ENCODE measurements around the gene HUWE1. TPM values are rescaled to one million over a fixed set of nuclear protein-coding genes. Genes with fewer than 3 reads are reported as not detected.

HUWE1 gene
- total and polyA plus RNA-seq, 2 of the 13 experiments (the other 11 are each of a cell fraction or from before 2014, with no cell fraction given), result 63.2 to 68.1 TPM

- TF ChIP-seq CREB3 (CRISPR knock-in tag; IDR thresholded peaks at IDR 0.05) (no peak), ZNF616 (CRISPR knock-in tag; IDR thresholded peaks at IDR 0.05; ENCODE audit: low read depth) (no peak), ZNF7 (CRISPR knock-in tag; IDR thresholded peaks at IDR 0.05) (no peak), PHF8 (CRISPR knock-in tag; IDR thresholded peaks at IDR 0.05) (no peak), SMAD9 (CRISPR knock-in tag; IDR thresholded peaks at IDR 0.05) (no peak), JDP2 (CRISPR knock-in tag; IDR thresholded peaks at IDR 0.05; ENCODE audit: borderline replicate concordance) (no peak), ZFP1 (CRISPR knock-in tag; IDR thresholded peaks at IDR 0.05) (no peak), PHB2 (IDR thresholded peaks at IDR 0.05; ENCODE audit: partially characterized antibody) (no peak)
Observed at GRCh38 chrX:53631156-53631555, 55.4 kb downstream of the HUWE1 start (continued).

GRCh38 chrX:53630261-53630660, 56.3 kb downstream of the HUWE1 start:
- WGBS (ENCODE audit: low lambda C conversion rate), result 79% methylated on average over 4 of the region's 4 CpGs
- no peak for ATAC-seq
- Histone ChIP-seq H4K20me1 (ENCODE audit: insufficient read depth, low read length) (no peaks in the 10 kb centered on the region; the same call in 1 of the 2 replicates), H3K4me1 (ENCODE audit: insufficient read depth, low read length) (no peaks in the 10 kb centered on the region), H3K36me3 (replicated peaks in 1 of 2; ENCODE audit: control insufficient read depth in 1 of 2, insufficient read depth in 2 of 2, low read length in 2 of 2) (peaks cover 6 to 66% of the 10 kb centered on the region in 2 experiments), H3K9me3 (ENCODE audit: low read length) (no peaks in the 10 kb centered on the region), H3K4me3 (replicated peaks in 1 of 3; ENCODE audit: insufficient read depth in 1 of 3, low read depth in 2 of 3, low read length in 3 of 3) (no peak overlapping the region), H3K9ac (ENCODE audit: insufficient read depth, low read depth, low read length) (no peak overlapping the region), H3K27me3 (ENCODE audit: control insufficient read depth in 1 of 2, insufficient read depth in 2 of 2, low read length in 2 of 2) (no peaks in the 10 kb centered on the region), H3K27ac (ENCODE audit: extremely low read length, insufficient read depth, low read length) (no peak overlapping the region), H3K79me2 (ENCODE audit: insufficient read depth, low read length) (no peaks in the 10 kb centered on the region), H2AFZ (ENCODE audit: low read length) (no peak overlapping the region), H3K4me2 (ENCODE audit: low read depth, low read length) (no peak overlapping the region)
- TF ChIP-seq FOXA3 (CRISPR knock-in tag; IDR thresholded peaks at IDR 0.05) (no peak), TGIF2 (CRISPR knock-in tag; IDR thresholded peaks at IDR 0.05) (no peak), E2F1 (CRISPR knock-in tag; IDR thresholded peaks at IDR 0.05) (no peak), RBAK (CRISPR knock-in tag; IDR thresholded peaks at IDR 0.05) (no peak), SOX13 (IDR thresholded peaks at IDR 0.05) (no peak), SOX13 (CRISPR knock-in tag; conservative IDR thresholded peaks at IDR 0.05 in 1 of 2, IDR thresholded peaks at IDR 0.05 in 1 of 2) (no peak), BRF2 (CRISPR knock-in tag; IDR thresholded peaks at IDR 0.05) (no peak)
- TF ChIP-seq, protein P1, sequence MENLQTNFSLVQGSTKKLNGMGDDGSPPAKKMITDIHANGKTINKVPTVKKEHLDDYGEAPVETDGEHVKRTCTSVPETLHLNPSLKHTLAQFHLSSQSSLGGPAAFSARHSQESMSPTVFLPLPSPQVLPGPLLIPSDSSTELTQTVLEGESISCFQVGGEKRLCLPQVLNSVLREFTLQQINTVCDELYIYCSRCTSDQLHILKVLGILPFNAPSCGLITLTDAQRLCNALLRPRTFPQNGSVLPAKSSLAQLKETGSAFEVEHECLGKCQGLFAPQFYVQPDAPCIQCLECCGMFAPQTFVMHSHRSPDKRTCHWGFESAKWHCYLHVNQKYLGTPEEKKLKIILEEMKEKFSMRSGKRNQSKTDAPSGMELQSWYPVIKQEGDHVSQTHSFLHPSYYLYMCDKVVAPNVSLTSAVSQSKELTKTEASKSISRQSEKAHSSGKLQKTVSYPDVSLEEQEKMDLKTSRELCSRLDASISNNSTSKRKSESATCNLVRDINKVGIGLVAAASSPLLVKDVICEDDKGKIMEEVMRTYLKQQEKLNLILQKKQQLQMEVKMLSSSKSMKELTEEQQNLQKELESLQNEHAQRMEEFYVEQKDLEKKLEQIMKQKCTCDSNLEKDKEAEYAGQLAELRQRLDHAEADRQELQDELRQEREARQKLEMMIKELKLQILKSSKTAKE (CRISPR knock-in tag; IDR thresholded peaks at IDR 0.05; ENCODE audit: borderline replicate concordance), result no peak
- TF ChIP-seq, protein P2, sequence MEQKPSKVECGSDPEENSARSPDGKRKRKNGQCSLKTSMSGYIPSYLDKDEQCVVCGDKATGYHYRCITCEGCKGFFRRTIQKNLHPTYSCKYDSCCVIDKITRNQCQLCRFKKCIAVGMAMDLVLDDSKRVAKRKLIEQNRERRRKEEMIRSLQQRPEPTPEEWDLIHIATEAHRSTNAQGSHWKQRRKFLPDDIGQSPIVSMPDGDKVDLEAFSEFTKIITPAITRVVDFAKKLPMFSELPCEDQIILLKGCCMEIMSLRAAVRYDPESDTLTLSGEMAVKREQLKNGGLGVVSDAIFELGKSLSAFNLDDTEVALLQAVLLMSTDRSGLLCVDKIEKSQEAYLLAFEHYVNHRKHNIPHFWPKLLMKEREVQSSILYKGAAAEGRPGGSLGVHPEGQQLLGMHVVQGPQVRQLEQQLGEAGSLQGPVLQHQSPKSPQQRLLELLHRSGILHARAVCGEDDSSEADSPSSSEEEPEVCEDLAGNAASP (CRISPR knock-in tag; IDR thresholded peaks at IDR 0.05; ENCODE audit: borderline replicate concordance), result no peak
- intact Hi-C loops (cut with micrococcal nuclease; ENCODE audit: unreplicated experiment) (no loop called here), in situ Hi-C loops (cut with HindIII; ENCODE audit: extremely low pct_ligation_motif_present, low pct_unique_long_range_greater_than_20kb) (no loop called here)
- no peak for FAIRE-seq
- no TSS peak for BruUV-seq (replicated peaks)
- ChIA-PET POLR2A (no interaction called here), CTCF (ENCODE audit: low intra/inter-chr PET ratio, low total read pairs) (no interaction called here)
- no peak for DNase-seq (ENCODE audit: low spot score)
